Stomach (tissue), 4 donors: ENCODE measurements around the gene PCED1B.

Source experiments
- CTCF ChIP-seq, 7 experiments: fragments of 450-650 bp in 4 of 7; fragments of 200-600 bp in 3 of 7; sonication (generic) in 3 of 7; IDR thresholded peaks; one replicate each; pipeline ENCODE4 v1.5.1; 2016 to 2019; ENCODE audit warnings: antibody characterized with exemption in 7 of 7, control low read depth in 2 of 7, mild to moderate bottlenecking in 1 of 7
- POLR2A ChIP-seq, 4 donors: fragments of 450-650 bp; IDR thresholded peaks; one replicate each; pipeline ENCODE4 v1.6.1; 2016; ENCODE audit warnings: antibody characterized with exemption in 4 of 4, control low read depth in 2 of 4, mild to moderate bottlenecking in 1 of 4, moderate library complexity in 1 of 4

- TF ChIP-seq CTCF (IDR thresholded peaks at IDR 0.05), result no peak
- no peak for TF ChIP-seq POLR2A (IDR thresholded peaks at IDR 0.05)
These were observed 156.0 kb downstream of the PCED1B start for GRCh38 chr12:47235258-47236040.
